ENCODE measurements around the gene ONECUT2.

GRCh38 chr18:57534511-57534909, 99.3 kb downstream of the ONECUT2 start:
- TF ChIP-seq CTCF (IDR thresholded peaks at IDR 0.05), result no peak
- no peak for TF ChIP-seq EP300 (IDR thresholded peaks at IDR 0.05)

All from esophagus muscularis mucosa (tissue), 3 donors.